Stimulated activated CD4-positive, alpha-beta T cell treated with anti-CD3 and anti-CD28 coated beads, Interleukin-4, amount 100 ng/mL, for 24 hours (primary cell): ENCODE measurements around the gene PCNA.
"Not testable (repeated sequence)": the region's sequence is repeated elsewhere in the genome, so short reads cannot be mapped to it uniquely, and the experiment has no call there.

Experiments used
- DNase-seq: peaks from one replicate; pipeline ENCODE4 v3.0.0-alpha.2; 2020

Gene PCNA

GRCh38 chr20:5095931-5096330 lies 23.8 kb downstream of the PCNA start:
- no peak for DNase-seq

GRCh38 chr20:5095454-5095853 lies 24.3 kb downstream of the PCNA start:
- DNase-seq = no peak

GRCh38 chr20:5092765-5093339 lies 26.9 kb downstream of the PCNA start:
- DNase-seq = no peak

- no peak for DNase-seq
Measured at GRCh38 chr20:5091902-5092301, 27.9 kb downstream of the PCNA start.

- DNase-seq = no peak
Measured at GRCh38 chr20:5090191-5090590, 29.6 kb downstream of the PCNA start.

GRCh38 chr20:5088688-5089087 lies 31.1 kb downstream of the PCNA start:
- DNase-seq = no peak

GRCh38 chr20:5085380-5085779 lies 34.4 kb downstream of the PCNA start:
- DNase-seq = no peak

GRCh38 chr20:5080384-5080877 lies 39.3 kb downstream of the PCNA start:
- no peak for DNase-seq

- DNase-seq = peak; percentile 83
Measured at GRCh38 chr20:5078399-5078958, 41.3 kb downstream of the PCNA start.

GRCh38 chr20:5077761-5078387 lies 41.9 kb downstream of the PCNA start:
- peak; percentile 18 for DNase-seq

GRCh38 chr20:5076913-5077312 lies 42.8 kb downstream of the PCNA start:
- not testable (repeated sequence) for DNase-seq

- no peak for DNase-seq
Measured at GRCh38 chr20:5074232-5074674, 45.5 kb downstream of the PCNA start.

GRCh38 chr20:5073660-5074231 lies 46.0 kb downstream of the PCNA start:
- DNase-seq = no peak

- DNase-seq = no peak
Measured at GRCh38 chr20:5072756-5073659, 46.8 kb downstream of the PCNA start.

- not testable (repeated sequence) for DNase-seq
Measured at GRCh38 chr20:5071942-5072341, 47.8 kb downstream of the PCNA start.

- DNase-seq = no peak
Measured at GRCh38 chr20:5070570-5070969, 49.2 kb downstream of the PCNA start.

- DNase-seq = no peak
Measured at GRCh38 chr20:5070081-5070480, 49.7 kb downstream of the PCNA start.

- no peak for DNase-seq
Measured at GRCh38 chr20:5069141-5069806, 50.5 kb downstream of the PCNA start.

- DNase-seq = no peak
Measured at GRCh38 chr20:5067877-5068645, 51.7 kb downstream of the PCNA start.

GRCh38 chr20:5065879-5066383 lies 53.8 kb downstream of the PCNA start:
- DNase-seq = no peak

- DNase-seq = no peak
Measured at GRCh38 chr20:5065166-5065878, 54.4 kb downstream of the PCNA start.
